A549 (cell line): ENCODE data around the gene MARF1. TPM values are rescaled to one million over a fixed set of nuclear protein-coding genes. Genes with fewer than 3 reads are reported as not detected.

Experiments
- ATAC-seq, 2 experiments: fragments of 200-7000 bp in 1 of 2; fragments of >200 bp in 1 of 2; cut with Nextera tagmentation in 1 of 2; cut with Tn5 transposase in 1 of 2; 3 replicates each; pipeline versions ENCODE4 v1.8.0 to v1.9.1; 2018 to 2020; ENCODE audit warnings: mild to moderate bottlenecking in 1 of 2, moderate library complexity in 1 of 2
- CTCF ChIA-PET: fragments of 300-600 bp; sonication (Branson Sonifier 250); formaldehyde crosslinking; extraction: SDS; loops from one replicate; lab custom pipeline; 2021; ENCODE audit warnings: antibody characterized with exemption, inconsistent platforms; lab: Yijun Ruan, JAX
- POLR2A ChIA-PET: fragments of 350-600 bp; formaldehyde crosslinking; extraction: SDS; loops from one replicate; lab custom pipeline; 2021; ENCODE audit warnings: antibody characterized with exemption, inconsistent platforms; lab: Yijun Ruan, JAX
- DNase-seq, 2 experiments: peaks; one replicate each; pipeline versions ENCODE4 v3.0.0 to v3.0.0-alpha.2; 2011 to 2016; ENCODE audit warnings: low read depth in 1 of 2, low spot score in 1 of 2
- FAIRE-seq: peaks from 2 replicates; lab custom pipeline; 2011; peaks lifted over from hg19 to GRCh38; lab: Jason Lieb, UNC
- H3K27ac ChIP-seq, 2 experiments: fragments of >200 bp; sonication (Bioruptor Twin); formaldehyde crosslinking; 3 replicates each; pipeline ENCODE4 v1.5.1; 2016 to 2017
- H3K4me1 ChIP-seq: fragments of >200 bp; sonication (Bioruptor Twin); formaldehyde crosslinking; 3 replicates; pipeline ENCODE4 v1.6.1; 2016
- H3K4me2 ChIP-seq: fragments of >200 bp; sonication (Bioruptor Twin); formaldehyde crosslinking; 3 replicates; pipeline ENCODE4 v1.6.1; 2016
- H3K4me3 ChIP-seq: fragments of >200 bp; sonication (Bioruptor Twin); formaldehyde crosslinking; 3 replicates; pipeline ENCODE4 v1.5.1; 2016
- H3K9me3 ChIP-seq: fragments of >200 bp; sonication (Bioruptor Twin); formaldehyde crosslinking; 3 replicates; pipeline ENCODE4 v1.6.1; 2016
- ATOH8 ChIP-seq: fragments of 250-450 bp; sonication (Bioruptor Pico); IDR thresholded peaks from 2 replicates; pipeline ENCODE4 v1.5.0; 2020; ENCODE audit warnings: low read depth, mild to moderate bottlenecking, moderate library complexity
- BHLHE40 ChIP-seq: IDR thresholded peaks from 2 replicates; pipeline ENCODE4 v1.6.1; 2012; ENCODE audit warnings: low read depth, low read length, inconsistent platforms
- CHD4 ChIP-seq: fragments of 200-600 bp; sonication (generic); IDR thresholded peaks from 2 replicates; pipeline ENCODE4 v1.6.1; 2016; ENCODE audit warnings: antibody characterized with exemption, mild to moderate bottlenecking, borderline replicate concordance
- E2F6 ChIP-seq: IDR thresholded peaks from 2 replicates; pipeline ENCODE4 v1.6.1; 2012; ENCODE audit warnings: low read depth, borderline replicate concordance
- EHMT2 ChIP-seq: fragments of 200-600 bp; sonication (generic); IDR thresholded peaks from 2 replicates; pipeline ENCODE4 v1.6.1; 2016; ENCODE audit warnings: antibody characterized with exemption, low read depth, mild to moderate bottlenecking, moderate library complexity
- HMGXB4 ChIP-seq: fragments of 250-450 bp; sonication (Bioruptor Pico); IDR thresholded peaks from 2 replicates; pipeline ENCODE4 v1.5.0; 2021; ENCODE audit warnings: mild to moderate bottlenecking, moderate library complexity, borderline replicate concordance
- JUN ChIP-seq, 2 experiments: fragments of >200 bp; sonication (Bioruptor Twin); formaldehyde crosslinking; IDR thresholded peaks; 2 replicates in 1 of 2; 3 replicates in 1 of 2; pipeline ENCODE4 v1.6.1; 2016 to 2017
- PHF8 ChIP-seq: fragments of 200-600 bp; sonication (generic); IDR thresholded peaks from 2 replicates; pipeline ENCODE4 v1.6.1; 2016; ENCODE audit warnings: low read depth, mild to moderate bottlenecking, antibody characterized with exemption, moderate library complexity, borderline replicate concordance
- POLR2A ChIP-seq: IDR thresholded peaks from 2 replicates; pipeline ENCODE4 v1.6.1; 2012; ENCODE audit warnings: mild to moderate bottlenecking, low read length
- POLR2AphosphoS2 ChIP-seq: conservative IDR thresholded peaks from 2 replicates; pipeline ENCODE4 v1.6.1; 2012; ENCODE audit warnings: low read length, improper control_type of control experiment, inconsistent platforms
- REST ChIP-seq: fragments of 200-600 bp; sonication (generic); IDR thresholded peaks from 2 replicates; pipeline ENCODE4 v1.6.1; 2016; ENCODE audit warnings: antibody characterized with exemption, mild to moderate bottlenecking, moderate library complexity
- TFCP2L1 ChIP-seq: fragments of 250-450 bp; sonication (Bioruptor Pico); IDR thresholded peaks from 2 replicates; pipeline ENCODE4 v1.5.0; 2021; ENCODE audit warnings: mild to moderate bottlenecking
- TP53 ChIP-seq: fragments of 250-450 bp; sonication (Bioruptor Pico); IDR thresholded peaks from 2 replicates; pipeline ENCODE4 v1.5.0; 2021; ENCODE audit warnings: mild to moderate bottlenecking, moderate library complexity
- ZFP36 ChIP-seq: fragments of 450-650 bp; IDR thresholded peaks from 2 replicates; pipeline ENCODE4 v1.6.1; 2014; ENCODE audit warnings: borderline replicate concordance; ENCODE audit not compliant: partially characterized antibody
- WGBS: methylation state at CpG from one replicate; pipeline ENCODE4 v1.1.6; 2017; ENCODE audit errors: missing lambda C conversion rate; 5-methylcytosine and 5-hydroxymethylcytosine counted together
- polyA plus RNA-seq, 4 experiments: library from polyadenylated mRNA; depleted of rRNA in 3 of 4; stranded (reverse); fragments of >200 nt; fragmentation: RNase III in 1 of 4; extraction: RNeasy Plus Mini Kit Qiagen cat#74134 plus additional on column Dnase treatment in 1 of 4; gene quantifications; 2 replicates in 3 of 4; 3 replicates in 1 of 4; pipeline ENCODE4 v1.2.3, GENCODE V29; 2011 to 2017
- TF ChIP-seq, protein P1 (sequence below): fragments of >200 bp; sonication (Bioruptor Twin); formaldehyde crosslinking; IDR thresholded peaks from 2 replicates; pipeline ENCODE4 v1.6.1; 2016

The MARF1 gene
- polyA plus RNA-seq, 2 of the 4 experiments (the other 2 are of a cell fraction): 11.6 to 28.2 TPM

DNA sequence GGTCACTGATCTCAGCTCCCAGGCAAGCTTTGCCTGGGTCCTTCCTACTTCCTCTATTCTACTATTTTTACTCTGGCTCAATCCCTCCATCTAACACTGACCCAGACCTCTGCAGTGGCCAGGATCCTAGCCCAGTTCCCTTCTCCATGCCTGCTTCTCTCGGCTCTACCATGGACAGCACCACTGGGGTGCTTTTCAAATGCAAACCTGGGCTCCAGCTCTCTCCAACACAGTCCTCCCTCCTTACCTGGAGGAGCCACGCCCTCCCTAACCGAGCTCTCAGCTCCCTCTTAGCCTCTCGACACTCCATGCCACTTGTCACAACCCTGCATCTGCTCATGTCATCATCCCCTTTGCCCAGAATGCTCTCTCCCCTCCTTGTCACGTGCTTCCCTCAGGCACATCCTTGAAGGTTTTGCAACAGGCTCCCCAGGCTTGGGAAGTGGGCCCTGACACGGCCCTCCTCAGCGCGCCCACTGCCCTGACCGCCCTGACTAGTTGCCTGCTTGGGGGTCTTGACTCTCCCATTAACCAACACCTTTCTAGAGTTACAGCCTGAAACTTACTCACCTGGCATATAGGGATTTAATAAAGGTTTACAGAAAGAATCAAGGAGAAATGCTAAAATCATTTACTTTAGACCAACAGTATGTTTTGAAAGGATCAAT, 41.6 kb downstream of the MARF1 start:
- no peak overlapping the region for H3K4me3 ChIP-seq
- FAIRE-seq (no peak), ATAC-seq (no peak), DNase-seq (no peak)
- 0 out of 3 replicates have a peak, but pooled peaks cover 6% of the 10 kb centered on the region for H3K4me1 ChIP-seq
- ChIA-PET POLR2A (no interaction called here), CTCF (interaction anchor here (0.8 to 2.1 kb wide), 2 partner anchors 50 to 155 kb away, joined by 5 read pairs; no protein-coding TSS in a partner anchor)
- H3K9me3 ChIP-seq: no peaks in the 10 kb centered on the region
- H3K27ac ChIP-seq: no peak overlapping the region
- TF ChIP-seq CHD4 (no peak), REST (peak; percentile 75)
- H3K4me2 ChIP-seq: no peak overlapping the region
- WGBS: 93% methylated on average over 9 of the region's 9 CpGs

GRCh38 chr16:15599303-15600070, 43.5 kb downstream of the MARF1 start:
- POLR2A ChIA-PET: no interaction called here
- no peak; a peak in 1 of 6 replicates for ATAC-seq
- H3K9me3 ChIP-seq: no peaks in the 10 kb centered on the region
- 0 out of 6 replicates have a peak overlapping the region, but pooled peaks of 1 of the 2 experiments have one; percentile 4 for H3K27ac ChIP-seq
- CTCF ChIA-PET: interaction anchor here (1.6 to 2.1 kb wide), 2 partner anchors 48 to 171 kb away, joined by 4 to 5 read pairs; no protein-coding TSS in a partner anchor
- 88% methylated on average over 21 of the region's 21 CpGs for WGBS
- no peak for FAIRE-seq
- TF ChIP-seq ZFP36 (no peak), TP53 (CRISPR knock-in tag) (no peak), E2F6 (no peak), TFCP2L1 (no peak), POLR2AphosphoS2 (no peak), POLR2A (no peak), BHLHE40 (no peak), HMGXB4 (no peak)
- TF ChIP-seq, protein P1, sequence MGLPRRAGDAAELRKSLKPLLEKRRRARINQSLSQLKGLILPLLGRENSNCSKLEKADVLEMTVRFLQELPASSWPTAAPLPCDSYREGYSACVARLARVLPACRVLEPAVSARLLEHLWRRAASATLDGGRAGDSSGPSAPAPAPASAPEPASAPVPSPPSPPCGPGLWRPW: no peak
- H3K4me3 ChIP-seq: no peak overlapping the region
- no peak overlapping the region for H3K4me2 ChIP-seq
- DNase-seq: no peak
- 0 out of 3 replicates have a peak, but pooled peaks cover 6% of the 10 kb centered on the region for H3K4me1 ChIP-seq

GRCh38 chr16:15598648-15599190, 44.2 kb downstream of the MARF1 start:
- Histone ChIP-seq H3K4me3 (no peak overlapping the region), H3K9me3 (no peaks in the 10 kb centered on the region), H3K27ac (no peak overlapping the region), H3K4me1 (0 out of 3 replicates have a peak, but pooled peaks cover 6% of the 10 kb centered on the region), H3K4me2 (no peak overlapping the region)
- POLR2A ChIA-PET: no interaction called here
- no peak for ATAC-seq
- WGBS: 90% methylated on average over 17 of the region's 17 CpGs
- CTCF ChIA-PET: interaction anchor here (1.6 to 2.3 kb wide), 2 partner anchors 8 to 171 kb away, joined by 4 to 8 read pairs; no protein-coding TSS in a partner anchor
- FAIRE-seq: no peak
- DNase-seq: no peak
- TF ChIP-seq PHF8: no peak
- no peak for TF ChIP-seq REST
- TF ChIP-seq E2F6: no peak
- TF ChIP-seq ATOH8: no peak
- no peak for TF ChIP-seq EHMT2
- no peak for TF ChIP-seq JUN (IDR thresholded peaks at IDR 0.05)
